Effector memory CD4-positive, alpha-beta T cell (primary cell): ENCODE data around the gene SCAMP4.

ENCODE experiments used
- DNase-seq, 3 donors: peaks; one replicate each; pipeline ENCODE4 v3.0.0-alpha.2; 2020
- H3K27ac ChIP-seq: 2 replicates; pipeline ENCODE4 v1.7.0; 2013; ENCODE audit warnings: mild to moderate bottlenecking, low read length, moderate library complexity; ENCODE audit not compliant: insufficient read depth, poor library complexity, severe bottlenecking
- H3K27me3 ChIP-seq: replicated peaks from 2 replicates; pipeline ENCODE4 v1.7.0; 2013; ENCODE audit warnings: mild to moderate bottlenecking, low read length; ENCODE audit not compliant: insufficient read depth, control insufficient read depth, poor library complexity, severe bottlenecking
- H3K36me3 ChIP-seq: 2 replicates; pipeline ENCODE4 v1.7.0; 2013; ENCODE audit warnings: mild to moderate bottlenecking, low read length, moderate library complexity; ENCODE audit not compliant: control insufficient read depth, insufficient read depth
- H3K4me1 ChIP-seq: 2 replicates; pipeline ENCODE4 v1.7.0; 2013; ENCODE audit warnings: low read length, mild to moderate bottlenecking; ENCODE audit not compliant: control insufficient read depth, insufficient read depth, poor library complexity, severe bottlenecking
- H3K4me3 ChIP-seq: 2 replicates; pipeline ENCODE4 v1.7.0; 2013; ENCODE audit warnings: low read length, low read depth, mild to moderate bottlenecking; ENCODE audit not compliant: insufficient read depth, poor library complexity, severe bottlenecking
- H3K9me3 ChIP-seq: 2 replicates; pipeline ENCODE4 v1.7.0; 2013; ENCODE audit warnings: mild to moderate bottlenecking, low read length, moderate library complexity; ENCODE audit not compliant: control insufficient read depth

The SCAMP4 gene

DNA sequence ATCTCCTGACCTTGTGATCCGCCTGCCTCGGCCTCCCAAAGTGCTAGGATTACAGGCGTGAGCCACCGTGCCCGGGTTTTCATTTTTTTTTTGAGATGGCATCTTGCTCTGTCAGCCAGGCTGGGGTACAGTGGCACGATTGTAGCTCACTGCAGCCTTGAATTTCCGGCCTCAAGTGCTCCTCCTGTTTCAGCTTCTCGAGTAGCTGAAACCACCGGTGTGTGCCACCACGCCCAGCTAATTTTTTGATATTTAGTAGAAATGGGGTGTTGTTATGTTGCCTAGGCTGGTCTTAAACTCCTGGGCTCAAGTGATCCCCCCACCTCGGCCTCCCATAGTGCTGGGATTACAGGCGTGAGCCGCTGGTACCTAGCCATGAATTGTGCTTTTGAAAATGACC lies 5.9 kb downstream of the SCAMP4 start:
- no peaks in the 10 kb centered on the region for H3K27me3 ChIP-seq
- no peak for DNase-seq
- H3K4me1 ChIP-seq = peaks cover 6% of the 10 kb centered on the region
- peaks cover 12% of the 10 kb centered on the region for H3K36me3 ChIP-seq
- H3K4me3 ChIP-seq = no peak overlapping the region
- H3K27ac ChIP-seq = no peak overlapping the region
- no peaks in the 10 kb centered on the region for H3K9me3 ChIP-seq

DNA sequence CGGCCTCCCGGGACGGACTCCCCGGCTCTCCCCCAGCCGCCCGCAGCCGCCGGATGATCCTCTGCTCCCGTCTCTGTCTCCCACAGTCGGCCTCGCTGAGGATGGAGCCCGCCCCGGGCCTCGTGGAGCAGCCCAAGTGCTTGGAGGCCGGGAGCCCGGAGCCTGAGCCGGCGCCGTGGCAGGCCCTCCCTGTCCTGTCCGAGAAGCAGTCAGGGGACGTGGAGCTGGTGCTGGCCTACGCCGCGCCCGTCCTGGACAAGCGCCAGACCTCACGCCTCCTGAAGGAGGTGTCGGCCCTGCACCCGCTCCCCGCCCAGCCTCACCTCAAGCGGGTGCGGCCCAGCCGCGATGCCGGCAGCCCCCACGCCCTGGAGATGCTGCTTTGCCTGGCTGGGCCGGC lies 6.8 kb downstream of the SCAMP4 start:
- H3K36me3 ChIP-seq = peaks cover 12% of the 10 kb centered on the region
- no peak for DNase-seq
- no peak overlapping the region for H3K4me3 ChIP-seq
- H3K9me3 ChIP-seq = no peaks in the 10 kb centered on the region
- no peak overlapping the region for H3K27ac ChIP-seq
- no peaks in the 10 kb centered on the region for H3K27me3 ChIP-seq
- peaks cover 6% of the 10 kb centered on the region for H3K4me1 ChIP-seq

DNA sequence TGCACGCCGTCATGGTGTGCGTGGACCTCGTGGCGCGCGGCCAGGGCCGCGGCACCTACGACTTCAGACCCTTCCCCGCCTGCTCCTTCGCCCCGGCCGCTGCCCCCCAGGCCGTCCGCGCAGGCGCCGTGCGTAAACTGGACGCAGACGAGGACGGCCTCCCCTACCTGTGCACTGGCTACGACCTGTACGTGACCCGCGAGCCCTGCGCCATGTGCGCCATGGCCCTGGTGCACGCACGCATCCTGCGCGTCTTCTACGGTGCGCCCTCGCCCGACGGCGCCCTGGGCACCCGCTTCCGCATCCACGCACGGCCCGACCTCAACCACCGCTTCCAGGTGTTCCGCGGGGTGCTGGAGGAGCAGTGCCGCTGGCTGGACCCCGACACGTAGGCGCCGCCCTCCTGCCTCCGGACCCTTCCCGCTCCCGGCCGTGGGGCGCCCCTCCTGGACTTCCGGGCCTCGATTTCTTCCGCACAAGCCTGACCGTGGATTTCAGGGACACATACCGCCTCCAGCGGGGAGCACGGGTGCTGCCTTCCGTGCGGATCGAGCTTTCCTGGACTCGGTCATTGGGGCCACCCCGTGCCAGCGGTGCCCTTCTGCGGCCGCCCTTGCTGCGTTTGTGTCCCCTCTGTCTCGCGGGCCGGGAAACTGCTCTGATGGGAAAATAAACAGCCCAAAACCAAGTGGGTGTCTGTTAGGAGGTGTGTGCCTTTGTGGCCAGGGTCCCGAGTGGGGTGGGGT lies 7.7 kb downstream of the SCAMP4 start:
- H3K27me3 ChIP-seq = no peaks in the 10 kb centered on the region
- H3K4me1 ChIP-seq = peaks cover 6% of the 10 kb centered on the region
- H3K27ac ChIP-seq = no peak overlapping the region
- no peak for DNase-seq
- H3K9me3 ChIP-seq = no peaks in the 10 kb centered on the region
- no peak overlapping the region for H3K4me3 ChIP-seq
- H3K36me3 ChIP-seq = peaks cover 14% of the 10 kb centered on the region

DNA sequence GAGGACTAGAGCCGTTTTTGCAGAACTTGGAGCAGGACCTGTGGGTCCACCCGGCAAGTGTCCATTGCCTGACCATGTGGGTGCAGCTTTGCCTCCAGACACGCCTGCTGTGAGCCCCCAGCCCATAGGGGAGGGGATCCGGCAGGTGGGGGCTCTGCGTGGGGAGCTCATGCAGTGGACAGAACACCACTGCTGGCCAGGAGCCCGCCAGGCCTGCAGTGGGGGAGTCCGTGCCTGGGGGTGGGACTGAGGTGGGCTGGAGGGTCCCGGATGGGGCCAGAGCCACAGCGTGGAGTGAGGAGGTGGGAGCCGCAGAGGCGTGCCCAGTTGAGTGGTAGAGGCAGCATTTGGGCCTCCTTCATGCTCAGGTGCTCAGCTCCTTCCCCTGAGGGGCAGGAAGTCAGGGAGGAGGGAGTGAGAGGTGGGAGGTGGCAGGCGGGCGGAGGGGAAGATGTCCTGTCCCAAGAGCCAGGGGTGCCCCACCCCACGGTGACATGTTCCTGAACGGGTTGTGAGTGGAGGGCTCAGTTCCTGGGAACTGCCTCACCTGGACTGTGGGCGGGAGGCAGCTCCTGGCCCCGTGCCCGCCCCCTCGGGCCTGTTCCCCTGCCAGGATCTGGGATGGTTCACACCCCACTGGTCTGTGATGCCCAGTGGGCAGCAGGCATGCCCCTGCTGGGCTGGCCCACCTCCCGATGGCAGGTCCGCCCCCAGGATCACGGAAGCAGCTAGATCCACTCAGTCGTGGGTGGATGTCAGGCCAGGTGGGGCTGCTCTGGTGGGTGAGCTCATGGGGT lies 8.8 kb downstream of the SCAMP4 start:
- DNase-seq = no peak
- H3K4me3 ChIP-seq = no peak overlapping the region
- peaks cover 18% of the 10 kb centered on the region for H3K36me3 ChIP-seq
- H3K27ac ChIP-seq = no peak overlapping the region
- no peaks in the 10 kb centered on the region for H3K27me3 ChIP-seq
- H3K4me1 ChIP-seq = peaks cover 6% of the 10 kb centered on the region
- no peaks in the 10 kb centered on the region for H3K9me3 ChIP-seq

DNA sequence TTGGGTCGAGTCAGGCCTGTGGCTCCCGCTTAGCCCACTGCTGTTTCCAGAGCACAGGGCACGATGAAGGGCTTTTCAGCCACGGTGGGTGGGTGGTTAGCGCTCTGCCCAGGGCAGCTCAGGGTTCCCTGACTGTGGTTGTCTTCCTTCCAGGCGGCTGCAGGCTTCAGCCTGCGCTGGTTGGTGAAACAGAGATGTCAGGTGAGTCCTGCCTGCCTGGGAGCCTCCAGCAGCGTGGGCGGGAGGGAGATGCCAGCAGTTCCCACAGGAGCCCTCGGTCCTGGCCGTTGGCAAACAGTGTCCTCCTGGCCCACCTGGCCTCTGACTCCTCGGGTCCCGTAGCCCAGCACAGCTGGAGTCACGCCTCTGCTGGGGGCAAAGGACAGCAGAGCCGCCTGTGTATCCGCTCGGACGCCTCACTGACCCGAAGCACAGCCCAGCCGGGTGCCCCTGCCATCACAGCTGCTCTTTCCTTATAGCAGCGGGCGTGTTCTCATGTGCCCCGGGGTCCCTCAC lies 9.7 kb downstream of the SCAMP4 start:
- peaks cover 18% of the 10 kb centered on the region for H3K36me3 ChIP-seq

DNA sequence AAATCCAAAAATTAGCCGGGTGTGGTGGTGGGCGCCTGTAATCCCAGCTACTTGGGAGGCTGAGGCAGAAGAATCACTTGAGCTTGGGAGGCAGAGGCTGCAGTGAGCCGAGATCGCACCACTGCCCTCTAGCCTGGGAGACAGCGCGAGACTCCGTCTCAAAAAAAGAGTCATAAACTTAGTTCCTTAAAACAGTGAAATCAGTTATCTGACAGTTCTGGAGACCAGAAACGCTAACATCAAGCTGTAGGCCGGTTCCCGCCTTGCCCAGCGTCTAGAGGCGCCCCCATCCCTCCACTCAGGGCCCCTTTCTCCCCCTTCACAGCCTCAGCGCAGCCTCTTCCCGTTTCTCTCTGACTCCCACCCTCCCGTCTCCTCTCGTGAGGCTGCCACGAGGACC lies 11.9 kb downstream of the SCAMP4 start:
- no peaks in the 10 kb centered on the region for H3K4me1 ChIP-seq
- no peak overlapping the region for H3K4me3 ChIP-seq
- H3K27me3 ChIP-seq = no peaks in the 10 kb centered on the region
- H3K36me3 ChIP-seq = peaks cover 20% of the 10 kb centered on the region
- DNase-seq = no peak
- H3K9me3 ChIP-seq = no peaks in the 10 kb centered on the region
- no peak overlapping the region for H3K27ac ChIP-seq

More for the DNA sequence above, 9.7 kb downstream of the SCAMP4 start:
- Histone ChIP-seq H3K4me1 (no peaks in the 10 kb centered on the region), H3K27ac (no peak overlapping the region), H3K4me3 (no peak overlapping the region), H3K9me3 (no peaks in the 10 kb centered on the region), H3K27me3 (no peaks in the 10 kb centered on the region)
- no peak for DNase-seq

DNA sequence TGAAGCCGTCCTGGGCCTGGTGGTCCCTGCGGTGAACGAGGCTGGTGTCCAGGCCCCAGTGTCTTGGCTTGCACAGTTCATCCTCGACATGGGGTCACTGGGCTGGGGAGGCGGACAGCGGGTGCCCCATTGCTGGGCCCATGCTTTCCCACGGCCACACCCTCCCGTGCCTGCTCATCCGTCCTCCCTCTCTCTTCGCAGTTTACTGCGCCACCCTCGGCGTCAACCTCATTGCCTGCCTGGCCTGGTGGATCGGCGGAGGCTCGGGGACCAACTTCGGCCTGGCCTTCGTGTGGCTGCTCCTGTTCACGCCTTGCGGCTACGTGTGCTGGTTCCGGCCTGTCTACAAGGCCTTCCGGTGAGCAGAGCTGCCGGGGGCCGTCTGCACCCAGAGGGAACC lies 12.7 kb downstream of the SCAMP4 start:
- H3K27me3 ChIP-seq = no peaks in the 10 kb centered on the region
- H3K4me3 ChIP-seq = no peak overlapping the region
- no peaks in the 10 kb centered on the region for H3K9me3 ChIP-seq
- peaks cover under 1% of the 10 kb centered on the region for H3K4me1 ChIP-seq
- H3K27ac ChIP-seq = no peak overlapping the region
- H3K36me3 ChIP-seq = peaks cover 19% of the 10 kb centered on the region
- no peak for DNase-seq

DNA sequence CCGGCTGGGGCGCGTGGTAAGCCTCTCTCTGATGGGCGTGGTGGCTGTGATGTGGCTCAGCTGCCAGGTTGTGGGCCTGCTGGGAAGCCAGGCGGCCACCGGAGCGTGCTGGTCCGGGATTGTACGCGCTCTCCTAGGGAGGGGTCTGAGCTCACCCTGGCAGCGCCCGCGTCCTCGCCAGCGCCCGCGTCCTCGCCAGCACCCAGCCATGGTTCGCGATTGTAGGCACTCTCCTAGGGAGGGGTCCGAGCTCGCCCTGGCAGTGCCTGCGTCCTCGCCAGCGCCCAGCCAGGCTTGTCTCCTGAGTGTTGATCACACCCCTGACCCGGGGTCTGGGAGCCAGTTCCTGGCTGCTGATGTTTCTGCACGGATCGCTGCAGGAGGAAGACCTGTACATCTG lies 13.8 kb downstream of the SCAMP4 start:
- no peak overlapping the region for H3K27ac ChIP-seq
- H3K4me1 ChIP-seq = peaks cover 7% of the 10 kb centered on the region
- no peaks in the 10 kb centered on the region for H3K9me3 ChIP-seq
- no peaks in the 10 kb centered on the region for H3K27me3 ChIP-seq
- H3K36me3 ChIP-seq = peaks cover 11% of the 10 kb centered on the region
- DNase-seq = no peak
- H3K4me3 ChIP-seq = no peak overlapping the region

DNA sequence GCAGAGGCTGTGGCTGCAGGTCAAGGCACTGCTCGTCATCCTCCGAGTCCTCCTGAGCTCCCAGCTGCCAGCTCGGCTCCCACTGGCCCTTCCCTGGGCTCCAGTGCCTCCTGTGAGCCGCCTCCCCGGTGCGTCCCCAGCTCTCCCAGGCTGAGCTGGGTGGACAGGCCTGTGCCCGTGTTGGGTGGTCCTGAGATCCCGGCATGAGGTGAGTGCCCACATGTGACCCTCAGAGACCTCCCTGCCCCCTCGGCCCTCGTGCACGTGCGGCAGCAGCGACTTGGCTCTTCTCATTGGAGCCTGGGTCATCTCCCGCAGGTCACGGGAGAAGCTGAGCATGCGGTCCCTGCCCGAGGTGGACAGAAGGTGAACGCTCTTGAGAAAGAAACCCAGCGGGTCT lies 15.4 kb downstream of the SCAMP4 start:
- DNase-seq = no peak
- no peaks in the 10 kb centered on the region for H3K9me3 ChIP-seq
- peaks cover 11% of the 10 kb centered on the region for H3K36me3 ChIP-seq
- no peak overlapping the region for H3K27ac ChIP-seq
- no peaks in the 10 kb centered on the region for H3K27me3 ChIP-seq
- H3K4me1 ChIP-seq = peaks cover 11% of the 10 kb centered on the region
- H3K4me3 ChIP-seq = no peak overlapping the region

DNA sequence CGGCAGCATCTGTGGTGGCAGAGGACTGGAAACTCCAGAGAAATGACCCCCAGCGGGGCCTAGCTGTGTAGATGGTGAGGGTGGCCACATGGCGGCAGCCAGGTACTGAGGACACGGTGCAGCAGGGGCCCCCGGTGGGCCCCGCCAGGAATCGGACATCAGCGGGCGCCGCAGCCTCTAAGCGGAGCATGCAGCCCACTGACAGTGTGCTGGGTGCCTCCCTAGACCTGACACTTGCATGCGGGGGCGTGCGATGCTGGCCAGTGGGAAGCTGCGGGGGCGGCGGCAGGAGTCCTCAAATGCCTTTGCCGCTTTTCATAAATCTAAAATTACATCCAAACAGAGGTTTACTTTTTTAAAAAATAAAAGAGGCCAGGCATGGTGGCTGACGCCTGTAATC lies 16.1 kb downstream of the SCAMP4 start:
- Histone ChIP-seq H3K27ac (no peak overlapping the region), H3K4me3 (no peak overlapping the region), H3K36me3 (peaks cover 11% of the 10 kb centered on the region), H3K9me3 (no peaks in the 10 kb centered on the region), H3K4me1 (peaks cover 11% of the 10 kb centered on the region), H3K27me3 (no peaks in the 10 kb centered on the region)
- DNase-seq = no peak
